NCI-H1105 (cell line): ENCODE results near the gene ANK3.

Source experiments
- DNase-seq: peaks from one replicate; lab custom pipeline; 2025; lab: John Stamatoyannopoulos, UW

Gene ANK3

GRCh38 chr10:60389413-60390025, at the start of gene ANK3:
Gene ANK3, minus strand, starts transcription at chr10:60389875. Its CDS starts 337 bp downstream, at chr10:60389538.
- no peak for DNase-seq

GRCh38 chr10:60434418-60435046, 44.9 kb upstream of the ANK3 start:
- DNase-seq, result peak; percentile 14

GRCh38 chr10:60433684-60434083, 44.0 kb upstream of the ANK3 start:
- DNase-seq, result no peak

GRCh38 chr10:60430836-60431597, 41.3 kb upstream of the ANK3 start:
- no peak for DNase-seq

- no peak for DNase-seq
Observed at GRCh38 chr10:60430017-60430416, 40.3 kb upstream of the ANK3 start.

GRCh38 chr10:60429084-60429849, 39.6 kb upstream of the ANK3 start:
- DNase-seq, result no peak

GRCh38 chr10:60428387-60428737, 38.7 kb upstream of the ANK3 start:
- no peak for DNase-seq

GRCh38 chr10:60427709-60428386, 38.2 kb upstream of the ANK3 start:
- no peak for DNase-seq

- no peak for DNase-seq
Observed at GRCh38 chr10:60427148-60427547, 37.5 kb upstream of the ANK3 start.

GRCh38 chr10:60426425-60426824, 36.8 kb upstream of the ANK3 start:
- no peak for DNase-seq

GRCh38 chr10:60425392-60426110, 35.9 kb upstream of the ANK3 start:
- DNase-seq, result no peak

GRCh38 chr10:60424971-60425370, 35.3 kb upstream of the ANK3 start:
- no peak for DNase-seq

- DNase-seq, result no peak
Observed at GRCh38 chr10:60423920-60424319, 34.2 kb upstream of the ANK3 start.

- DNase-seq, result no peak
Observed at GRCh38 chr10:60422809-60423208, 33.1 kb upstream of the ANK3 start.

- no peak for DNase-seq
Observed at GRCh38 chr10:60420991-60421894, 31.6 kb upstream of the ANK3 start.

- no peak for DNase-seq
Observed at GRCh38 chr10:60419249-60419648, 29.6 kb upstream of the ANK3 start.

GRCh38 chr10:60417901-60418300, 28.2 kb upstream of the ANK3 start:
- DNase-seq, result no peak

- DNase-seq, result no peak
Observed at GRCh38 chr10:60417024-60417423, 27.3 kb upstream of the ANK3 start.

GRCh38 chr10:60414877-60415585, 25.4 kb upstream of the ANK3 start:
- no peak for DNase-seq

GRCh38 chr10:60414111-60414510, 24.4 kb upstream of the ANK3 start:
- no peak for DNase-seq
